Thyroid gland (tissue), 4 donors: ENCODE results near the gene CHEK1.

ENCODE experiments used
- POLR2A ChIP-seq, 2 donors: fragments of 450-650 bp; IDR thresholded peaks; one replicate each; pipeline ENCODE4 v1.6.1; 2017; ENCODE audit warnings: antibody characterized with exemption in 2 of 2, mild to moderate bottlenecking in 2 of 2, moderate library complexity in 1 of 2
- TF ChIP-seq, protein P1 (sequence below), 6 experiments: fragments of 200-600 bp in 3 of 6; fragments of 450-650 bp in 3 of 6; sonication (generic) in 3 of 6; IDR thresholded peaks; one replicate each; pipeline ENCODE4 v1.5.1; 2016 to 2019; ENCODE audit warnings: antibody characterized with exemption in 6 of 6, mild to moderate bottlenecking in 2 of 6, inconsistent platforms in 1 of 6, moderate library complexity in 1 of 6

- TF ChIP-seq POLR2A (IDR thresholded peaks at IDR 0.05), result no peak
- TF ChIP-seq, protein P1, sequence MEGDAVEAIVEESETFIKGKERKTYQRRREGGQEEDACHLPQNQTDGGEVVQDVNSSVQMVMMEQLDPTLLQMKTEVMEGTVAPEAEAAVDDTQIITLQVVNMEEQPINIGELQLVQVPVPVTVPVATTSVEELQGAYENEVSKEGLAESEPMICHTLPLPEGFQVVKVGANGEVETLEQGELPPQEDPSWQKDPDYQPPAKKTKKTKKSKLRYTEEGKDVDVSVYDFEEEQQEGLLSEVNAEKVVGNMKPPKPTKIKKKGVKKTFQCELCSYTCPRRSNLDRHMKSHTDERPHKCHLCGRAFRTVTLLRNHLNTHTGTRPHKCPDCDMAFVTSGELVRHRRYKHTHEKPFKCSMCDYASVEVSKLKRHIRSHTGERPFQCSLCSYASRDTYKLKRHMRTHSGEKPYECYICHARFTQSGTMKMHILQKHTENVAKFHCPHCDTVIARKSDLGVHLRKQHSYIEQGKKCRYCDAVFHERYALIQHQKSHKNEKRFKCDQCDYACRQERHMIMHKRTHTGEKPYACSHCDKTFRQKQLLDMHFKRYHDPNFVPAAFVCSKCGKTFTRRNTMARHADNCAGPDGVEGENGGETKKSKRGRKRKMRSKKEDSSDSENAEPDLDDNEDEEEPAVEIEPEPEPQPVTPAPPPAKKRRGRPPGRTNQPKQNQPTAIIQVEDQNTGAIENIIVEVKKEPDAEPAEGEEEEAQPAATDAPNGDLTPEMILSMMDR (IDR thresholded peaks at IDR 0.05), result no peak
These were observed 65.0 kb downstream of the CHEK1 start for GRCh38 chr11:125690006-125690405.
